ENCODE data around the gene ADAM12.

DNA sequence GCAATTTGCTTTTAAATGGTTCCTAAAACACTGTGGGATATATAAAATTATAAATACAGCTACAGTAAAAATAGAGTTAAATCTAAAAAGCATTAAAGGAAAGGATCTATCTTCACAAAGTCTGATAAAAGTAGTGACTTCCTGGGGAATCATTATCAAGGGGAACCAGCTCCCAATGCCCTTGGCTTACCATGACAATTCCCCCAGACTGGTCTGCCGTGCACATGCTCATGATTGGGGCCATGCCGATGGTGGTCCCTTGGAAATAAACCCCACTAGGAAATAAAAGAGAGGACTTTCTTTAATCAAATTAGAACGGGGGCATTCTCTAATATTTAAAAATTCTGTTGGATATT is 290.1 kb downstream of the ADAM12 start:
- TF ChIP-seq TCF12 (IDR thresholded peaks at IDR 0.05; ENCODE audit: low read depth), result no peak
- no peak for TF ChIP-seq YY1 (IDR thresholded peaks at IDR 0.05; ENCODE audit: low read depth)
- TF ChIP-seq, protein P1, sequence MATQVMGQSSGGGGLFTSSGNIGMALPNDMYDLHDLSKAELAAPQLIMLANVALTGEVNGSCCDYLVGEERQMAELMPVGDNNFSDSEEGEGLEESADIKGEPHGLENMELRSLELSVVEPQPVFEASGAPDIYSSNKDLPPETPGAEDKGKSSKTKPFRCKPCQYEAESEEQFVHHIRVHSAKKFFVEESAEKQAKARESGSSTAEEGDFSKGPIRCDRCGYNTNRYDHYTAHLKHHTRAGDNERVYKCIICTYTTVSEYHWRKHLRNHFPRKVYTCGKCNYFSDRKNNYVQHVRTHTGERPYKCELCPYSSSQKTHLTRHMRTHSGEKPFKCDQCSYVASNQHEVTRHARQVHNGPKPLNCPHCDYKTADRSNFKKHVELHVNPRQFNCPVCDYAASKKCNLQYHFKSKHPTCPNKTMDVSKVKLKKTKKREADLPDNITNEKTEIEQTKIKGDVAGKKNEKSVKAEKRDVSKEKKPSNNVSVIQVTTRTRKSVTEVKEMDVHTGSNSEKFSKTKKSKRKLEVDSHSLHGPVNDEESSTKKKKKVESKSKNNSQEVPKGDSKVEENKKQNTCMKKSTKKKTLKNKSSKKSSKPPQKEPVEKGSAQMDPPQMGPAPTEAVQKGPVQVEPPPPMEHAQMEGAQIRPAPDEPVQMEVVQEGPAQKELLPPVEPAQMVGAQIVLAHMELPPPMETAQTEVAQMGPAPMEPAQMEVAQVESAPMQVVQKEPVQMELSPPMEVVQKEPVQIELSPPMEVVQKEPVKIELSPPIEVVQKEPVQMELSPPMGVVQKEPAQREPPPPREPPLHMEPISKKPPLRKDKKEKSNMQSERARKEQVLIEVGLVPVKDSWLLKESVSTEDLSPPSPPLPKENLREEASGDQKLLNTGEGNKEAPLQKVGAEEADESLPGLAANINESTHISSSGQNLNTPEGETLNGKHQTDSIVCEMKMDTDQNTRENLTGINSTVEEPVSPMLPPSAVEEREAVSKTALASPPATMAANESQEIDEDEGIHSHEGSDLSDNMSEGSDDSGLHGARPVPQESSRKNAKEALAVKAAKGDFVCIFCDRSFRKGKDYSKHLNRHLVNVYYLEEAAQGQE (IDR thresholded peaks at IDR 0.05; ENCODE audit: low read depth), result no peak
- no peak for TF ChIP-seq TAF1 (IDR thresholded peaks at IDR 0.05; ENCODE audit: low read depth)
- no peak for TF ChIP-seq CREB1 (IDR thresholded peaks at IDR 0.05; ENCODE audit: low read depth)
